MM.1S (cell line): ENCODE measurements around the gene TMEM121B.

Experiments used
- DNase-seq: peaks from one replicate; pipeline ENCODE4 v3.0.0-alpha.2; 2015
- H2AFZ ChIP-seq: fragments of 300-600 bp; sonication (generic); 2 replicates; pipeline ENCODE4 v1.6.0; 2016; ENCODE audit warnings: antibody characterized with exemption, low read length
- H3F3A ChIP-seq: fragments of 300-600 bp; sonication (generic); 2 replicates; pipeline ENCODE4 v1.6.1; 2016; ENCODE audit warnings: mild to moderate bottlenecking, antibody characterized with exemption, low read length, moderate library complexity, mixed read lengths; ENCODE audit not compliant: insufficient read depth
- H3K27ac ChIP-seq: fragments of 300-600 bp; sonication (generic); 2 replicates; pipeline ENCODE4 v1.5.1; 2016; ENCODE audit warnings: mild to moderate bottlenecking, low read length
- H3K27me3 ChIP-seq: fragments of 300-600 bp; sonication (generic); replicated peaks from 2 replicates; pipeline ENCODE4 v1.6.0; 2016; ENCODE audit warnings: low read length; ENCODE audit not compliant: insufficient read depth
- H3K36me3 ChIP-seq: fragments of 300-600 bp; sonication (generic); replicated peaks from 2 replicates; pipeline ENCODE4 v1.6.1; 2016; ENCODE audit warnings: mild to moderate bottlenecking, low read length, mixed read lengths; ENCODE audit not compliant: insufficient read depth
- H3K4me1 ChIP-seq: fragments of 300-600 bp; sonication (generic); 2 replicates; pipeline ENCODE4 v1.6.1; 2016; ENCODE audit warnings: low read length, mixed read lengths
- H3K4me2 ChIP-seq: fragments of 300-600 bp; sonication (generic); 2 replicates; pipeline ENCODE4 v1.6.0; 2016; ENCODE audit warnings: low read depth, low read length
- H3K4me3 ChIP-seq: fragments of 300-600 bp; sonication (generic); 2 replicates; pipeline ENCODE4 v1.5.1; 2016; ENCODE audit warnings: low read length, mixed read lengths
- H3K79me2 ChIP-seq: fragments of 300-600 bp; sonication (generic); 2 replicates; pipeline ENCODE4 v1.6.1; 2016; ENCODE audit warnings: mixed run types, low read length, mixed read lengths
- H3K9ac ChIP-seq: fragments of 300-600 bp; sonication (generic); 2 replicates; pipeline ENCODE4 v1.6.1; 2016; ENCODE audit warnings: low read length, mixed read lengths
- H3K9me2 ChIP-seq: fragments of 300-600 bp; sonication (generic); replicated peaks from 2 replicates; pipeline ENCODE4 v1.6.1; 2016; ENCODE audit warnings: mild to moderate bottlenecking, low read length, mixed read lengths; ENCODE audit not compliant: insufficient read depth
- H3K9me3 ChIP-seq: fragments of 300-600 bp; sonication (generic); replicated peaks from 2 replicates; pipeline ENCODE4 v1.6.1; 2016; ENCODE audit warnings: mild to moderate bottlenecking, low read length, mixed read lengths; ENCODE audit not compliant: insufficient read depth
- H4K20me1 ChIP-seq: fragments of 300-600 bp; sonication (generic); 2 replicates; pipeline ENCODE4 v1.6.1; 2016; ENCODE audit warnings: mild to moderate bottlenecking, low read length, moderate library complexity, mixed read lengths; ENCODE audit not compliant: insufficient read depth
- CTCF ChIP-seq: fragments of 300-600 bp; sonication (generic); IDR thresholded peaks from 2 replicates; pipeline ENCODE4 v1.5.1; 2016; ENCODE audit warnings: antibody characterized with exemption, low read length, mixed read lengths
- EZH2 ChIP-seq: fragments of 300-600 bp; sonication (generic); optimal IDR thresholded peaks from 2 replicates; pipeline ENCODE3; 2017; ENCODE audit warnings: low read depth, mild to moderate bottlenecking, antibody characterized with exemption, low read length, mixed read lengths
- EZH2phosphoT487 ChIP-seq: fragments of 300-600 bp; sonication (generic); IDR thresholded peaks from 2 replicates; pipeline ENCODE4 v1.6.1; 2018; ENCODE audit warnings: antibody characterized with exemption, low read length

Gene TMEM121B

DNA sequence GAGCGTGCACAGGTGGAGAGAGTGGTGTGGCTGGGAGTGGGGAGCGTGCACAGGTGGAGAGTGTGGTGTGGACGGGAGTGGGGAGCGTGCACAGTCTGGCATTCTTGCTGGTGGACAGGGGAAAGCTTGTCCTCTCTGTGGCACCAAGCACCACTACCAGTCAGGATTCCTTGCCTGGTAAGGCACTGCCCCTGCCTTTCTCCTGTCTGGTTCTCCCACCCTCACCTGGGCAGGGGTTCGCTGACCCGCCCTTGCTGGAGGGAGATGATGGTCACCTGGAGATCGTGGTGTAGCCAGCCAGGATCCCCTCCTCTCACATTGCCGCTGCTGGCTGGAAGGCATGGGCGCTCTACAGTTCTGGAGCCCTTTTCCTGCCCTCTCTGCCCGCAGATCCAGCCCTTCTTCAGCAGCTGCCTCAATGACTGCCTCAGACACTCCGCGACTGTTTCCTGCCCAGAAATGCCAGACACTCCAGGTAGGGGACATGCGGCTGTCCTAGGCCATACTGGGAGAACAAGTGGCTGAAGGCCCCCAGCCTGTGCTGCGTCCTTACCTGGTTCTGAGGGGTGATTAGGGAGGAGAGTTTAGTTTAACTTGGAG, 16.7 kb downstream of the TMEM121B start:
- Histone ChIP-seq H4K20me1 (no peaks in the 10 kb centered on the region), H3F3A (0 out of 2 replicates have a peak, but pooled peaks cover 4% of the 10 kb centered on the region), H3K27me3 (no peaks in the 10 kb centered on the region), H3K9ac (no peak overlapping the region), H3K9me3 (no peaks in the 10 kb centered on the region), H3K4me2 (no peak overlapping the region), H3K4me1 (no peaks in the 10 kb centered on the region), H3K9me2 (no peaks in the 10 kb centered on the region), H3K27ac (no peak overlapping the region), H2AFZ (no peak overlapping the region), H3K36me3 (no peaks in the 10 kb centered on the region), H3K79me2 (no peaks in the 10 kb centered on the region), H3K4me3 (no peak overlapping the region)
- no peak for DNase-seq
- TF ChIP-seq CTCF (no peak), EZH2phosphoT487 (no peak), EZH2 (no peak)

DNA sequence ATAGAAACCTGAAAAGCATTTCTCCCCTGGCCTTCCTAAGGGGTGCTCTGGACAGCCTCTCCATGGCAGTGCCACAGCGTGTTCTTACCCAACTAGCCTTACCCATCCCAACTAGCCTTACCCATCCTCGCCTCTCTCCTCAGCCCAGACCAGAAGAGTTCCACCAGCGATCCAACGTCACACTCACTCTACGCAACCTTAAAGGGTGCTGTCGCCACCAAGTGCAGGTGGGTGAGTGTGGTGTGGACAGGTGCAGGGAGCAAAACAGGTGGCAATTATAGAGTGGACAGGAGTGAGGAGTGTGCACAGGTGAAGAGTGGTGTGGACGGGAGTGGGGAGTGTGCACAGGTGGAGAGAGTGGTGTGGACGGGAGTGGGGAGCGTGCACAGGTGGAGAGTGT, 17.8 kb downstream of the TMEM121B start:
- H3K36me3 ChIP-seq, result no peaks in the 10 kb centered on the region
- no peaks in the 10 kb centered on the region for H4K20me1 ChIP-seq
- no peak for TF ChIP-seq EZH2
- TF ChIP-seq CTCF, result no peak
- no peak for TF ChIP-seq EZH2phosphoT487

GRCh38 chr22:17102297-17102667, 18.9 kb downstream of the TMEM121B start:
- H3K4me1 ChIP-seq, result no peaks in the 10 kb centered on the region
- H4K20me1 ChIP-seq, result no peaks in the 10 kb centered on the region
- no peak overlapping the region for H3K4me3 ChIP-seq
- TF ChIP-seq EZH2phosphoT487 (no peak), EZH2 (no peak), CTCF (no peak)
- no peak overlapping the region for H3K9ac ChIP-seq
- no peaks in the 10 kb centered on the region for H3K79me2 ChIP-seq
- H2AFZ ChIP-seq, result no peak overlapping the region
- DNase-seq, result no peak
- H3K27ac ChIP-seq, result no peak overlapping the region
- no peaks in the 10 kb centered on the region for H3K36me3 ChIP-seq
- no peaks in the 10 kb centered on the region for H3K9me3 ChIP-seq
- H3K9me2 ChIP-seq, result no peaks in the 10 kb centered on the region
- H3K4me2 ChIP-seq, result no peak overlapping the region
- no peaks in the 10 kb centered on the region for H3K27me3 ChIP-seq
- 0 out of 2 replicates have a peak, but pooled peaks cover 4% of the 10 kb centered on the region for H3F3A ChIP-seq

More for the DNA sequence above, 17.8 kb downstream of the TMEM121B start:
- 0 out of 2 replicates have a peak, but pooled peaks cover 4% of the 10 kb centered on the region for H3F3A ChIP-seq
- no peak overlapping the region for H3K4me3 ChIP-seq
- H3K4me1 ChIP-seq, result no peaks in the 10 kb centered on the region
- DNase-seq, result no peak
- H3K79me2 ChIP-seq, result no peaks in the 10 kb centered on the region
- H3K9me2 ChIP-seq, result no peaks in the 10 kb centered on the region
- H3K27ac ChIP-seq, result no peak overlapping the region
- no peaks in the 10 kb centered on the region for H3K27me3 ChIP-seq
- H2AFZ ChIP-seq, result no peak overlapping the region
- no peaks in the 10 kb centered on the region for H3K9me3 ChIP-seq
- no peak overlapping the region for H3K9ac ChIP-seq
- H3K4me2 ChIP-seq, result no peak overlapping the region
